GM12865 (cell line): ENCODE data around the gene SLC26A11.

ENCODE experiments used
- DNase-seq: peaks from one replicate; pipeline ENCODE4 v3.0.0; 2010; ENCODE audit warnings: low read depth
- H3K4me3 ChIP-seq: 2 replicates; pipeline ENCODE4 v1.5.1; 2011; ENCODE audit warnings: mild to moderate bottlenecking, low read depth, low read length, control low read depth
- TF ChIP-seq, protein P1 (sequence below): IDR thresholded peaks from 2 replicates; pipeline ENCODE4 v1.5.1; 2011; ENCODE audit warnings: low read length, control low read depth, low read depth, inconsistent platforms; ENCODE audit not compliant: insufficient read depth; ENCODE audit errors: missing control alignments

SLC26A11 gene

DNA sequence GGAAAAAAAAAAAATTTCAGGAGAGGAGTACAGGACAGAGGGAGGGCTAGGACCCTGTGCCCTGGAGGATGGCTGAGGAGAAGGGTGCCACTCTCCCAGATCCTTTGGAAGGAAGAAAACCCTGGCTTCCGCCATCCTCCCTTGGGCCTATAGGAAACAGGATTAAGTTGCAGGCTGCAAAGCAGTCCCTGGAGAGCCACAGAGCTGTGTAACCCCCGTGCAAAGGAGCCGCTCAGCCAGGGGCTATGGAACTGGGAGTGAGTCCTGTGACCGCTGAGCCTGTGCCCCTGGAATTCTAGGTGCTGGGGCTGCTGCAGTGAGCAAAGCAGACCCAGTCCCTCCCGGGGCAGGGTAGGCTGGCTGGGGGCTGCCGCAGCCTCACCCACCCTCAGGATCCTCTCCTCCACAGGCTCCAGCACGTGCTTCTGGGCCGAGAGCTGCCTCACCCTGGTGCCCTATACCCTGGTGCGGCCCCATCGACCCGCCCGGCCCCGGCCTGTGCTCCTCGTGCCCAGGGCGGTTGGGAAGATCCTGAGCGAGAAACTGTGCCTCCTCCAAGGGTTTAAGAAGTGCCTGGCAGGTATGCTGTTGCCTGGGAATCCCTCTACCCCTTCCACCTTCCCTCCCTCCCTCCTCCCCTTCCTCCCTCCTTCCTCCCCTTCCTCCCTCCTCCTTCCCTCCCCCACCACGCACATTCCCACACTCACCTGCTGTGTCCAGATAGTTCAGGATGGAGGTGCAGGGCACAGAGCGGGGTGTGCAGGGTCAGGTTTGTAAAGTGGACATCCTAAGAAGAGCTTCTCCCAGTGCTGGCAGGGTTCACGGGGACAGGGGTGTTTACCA is 15.4 kb upstream of the SLC26A11 start:
- no peak overlapping the region for H3K4me3 ChIP-seq
- TF ChIP-seq, protein P1, sequence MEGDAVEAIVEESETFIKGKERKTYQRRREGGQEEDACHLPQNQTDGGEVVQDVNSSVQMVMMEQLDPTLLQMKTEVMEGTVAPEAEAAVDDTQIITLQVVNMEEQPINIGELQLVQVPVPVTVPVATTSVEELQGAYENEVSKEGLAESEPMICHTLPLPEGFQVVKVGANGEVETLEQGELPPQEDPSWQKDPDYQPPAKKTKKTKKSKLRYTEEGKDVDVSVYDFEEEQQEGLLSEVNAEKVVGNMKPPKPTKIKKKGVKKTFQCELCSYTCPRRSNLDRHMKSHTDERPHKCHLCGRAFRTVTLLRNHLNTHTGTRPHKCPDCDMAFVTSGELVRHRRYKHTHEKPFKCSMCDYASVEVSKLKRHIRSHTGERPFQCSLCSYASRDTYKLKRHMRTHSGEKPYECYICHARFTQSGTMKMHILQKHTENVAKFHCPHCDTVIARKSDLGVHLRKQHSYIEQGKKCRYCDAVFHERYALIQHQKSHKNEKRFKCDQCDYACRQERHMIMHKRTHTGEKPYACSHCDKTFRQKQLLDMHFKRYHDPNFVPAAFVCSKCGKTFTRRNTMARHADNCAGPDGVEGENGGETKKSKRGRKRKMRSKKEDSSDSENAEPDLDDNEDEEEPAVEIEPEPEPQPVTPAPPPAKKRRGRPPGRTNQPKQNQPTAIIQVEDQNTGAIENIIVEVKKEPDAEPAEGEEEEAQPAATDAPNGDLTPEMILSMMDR: no peak
- DNase-seq: no peak

DNA sequence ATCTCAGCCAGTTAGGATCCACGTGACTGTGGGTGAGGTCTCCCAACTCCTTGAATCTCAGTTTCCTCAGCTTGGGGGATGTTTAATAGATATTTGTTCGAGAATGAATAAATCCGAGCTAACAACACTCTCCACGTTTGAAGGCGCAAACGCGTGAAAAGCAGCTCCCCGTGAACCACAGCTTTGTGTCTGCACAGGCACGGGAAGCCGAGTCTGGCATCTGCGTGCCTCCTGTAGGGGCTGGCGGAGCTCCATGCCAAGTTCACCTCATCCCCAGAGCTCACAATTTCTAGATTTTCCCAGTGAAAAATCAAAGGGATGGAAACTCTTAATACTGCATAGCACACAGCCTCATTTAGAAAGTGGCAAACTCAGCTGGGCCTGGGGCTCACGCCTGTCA is 14.4 kb upstream of the SLC26A11 start:
- no peak for DNase-seq
- TF ChIP-seq, protein P1: no peak
- no peak overlapping the region for H3K4me3 ChIP-seq

DNA sequence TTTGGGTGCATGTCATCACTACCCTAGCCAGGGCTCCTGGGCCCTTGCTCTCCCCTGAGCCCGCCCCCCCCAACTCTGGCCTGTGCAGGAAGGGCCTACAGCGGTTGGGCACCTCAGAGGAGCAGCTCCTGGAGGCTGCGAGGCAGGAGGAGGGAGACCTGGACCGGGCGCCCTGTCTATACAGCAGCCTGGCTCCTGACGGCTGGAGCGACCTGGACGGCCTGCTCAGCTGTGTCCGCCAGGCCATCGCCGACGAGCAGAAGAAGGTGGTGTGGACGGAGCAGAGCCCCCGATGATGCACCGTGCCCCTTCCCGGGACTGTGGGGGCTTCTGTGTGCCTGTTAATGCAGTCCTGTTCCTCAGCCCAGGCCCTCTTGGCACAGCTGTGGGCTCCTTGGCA is 12.2 kb upstream of the SLC26A11 start:
- no peak for DNase-seq
- TF ChIP-seq, protein P1: no peak
- H3K4me3 ChIP-seq: no peak overlapping the region

DNA sequence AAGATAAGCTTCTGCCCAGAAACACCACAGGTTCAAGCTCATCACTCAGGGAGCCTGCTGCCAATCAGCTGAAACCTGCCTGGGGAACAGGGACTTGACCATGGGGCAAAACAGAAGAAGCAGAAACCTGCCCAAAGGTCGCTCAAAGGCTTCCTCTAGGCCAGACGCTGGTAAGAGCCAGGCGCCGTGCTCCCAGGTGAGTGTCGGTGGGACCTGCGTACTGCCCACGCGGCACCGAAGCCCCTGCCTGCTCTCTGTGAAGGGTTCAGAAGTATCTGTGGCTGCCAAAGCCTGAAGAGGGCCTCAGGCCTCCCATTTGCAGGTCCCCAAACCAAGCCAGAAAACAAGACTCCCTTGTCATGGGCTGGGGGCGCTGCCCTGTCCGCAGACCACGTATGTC is 10.5 kb upstream of the SLC26A11 start:
- no peak overlapping the region for H3K4me3 ChIP-seq
- DNase-seq: no peak
- TF ChIP-seq, protein P1: no peak

DNA sequence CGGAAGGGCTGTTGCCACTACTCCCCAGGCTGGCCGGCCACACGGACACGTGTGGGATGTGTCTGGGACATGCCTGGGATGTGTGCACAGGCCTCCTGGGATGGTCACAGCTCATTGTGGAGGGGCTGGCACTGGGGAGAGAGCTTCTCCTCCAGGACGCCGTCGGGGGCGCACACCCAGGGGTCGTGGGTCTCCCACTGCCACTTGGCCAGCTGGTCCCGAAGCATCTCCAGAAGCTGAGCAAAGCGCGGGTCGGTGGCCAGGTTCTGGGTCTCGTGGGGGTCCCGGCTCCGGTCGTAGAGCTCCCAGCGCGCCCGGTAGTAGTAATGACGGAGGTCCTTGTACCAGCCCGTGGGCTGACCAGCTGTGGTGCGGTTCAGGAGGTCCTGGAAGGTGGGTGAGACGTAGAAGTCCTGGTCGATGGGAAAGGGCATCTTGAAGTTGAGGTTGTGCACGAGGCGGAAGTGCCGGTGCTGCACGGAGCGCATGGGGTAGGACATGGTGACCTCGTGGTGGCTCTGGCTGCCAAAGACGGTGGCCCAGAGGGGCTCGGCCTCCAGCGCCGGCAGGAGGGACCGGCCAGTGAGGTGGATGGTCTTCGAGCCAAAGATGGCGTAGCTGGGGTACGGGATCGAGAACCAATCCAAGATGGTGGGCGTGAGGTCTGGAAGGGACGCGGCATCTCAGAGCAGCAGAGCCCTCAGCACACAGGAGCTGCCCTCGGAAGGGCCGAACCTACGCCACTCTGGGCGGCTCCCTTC is 9.7 kb upstream of the SLC26A11 start:
- DNase-seq: no peak
- TF ChIP-seq, protein P1: no peak
- H3K4me3 ChIP-seq: no peak overlapping the region

DNA sequence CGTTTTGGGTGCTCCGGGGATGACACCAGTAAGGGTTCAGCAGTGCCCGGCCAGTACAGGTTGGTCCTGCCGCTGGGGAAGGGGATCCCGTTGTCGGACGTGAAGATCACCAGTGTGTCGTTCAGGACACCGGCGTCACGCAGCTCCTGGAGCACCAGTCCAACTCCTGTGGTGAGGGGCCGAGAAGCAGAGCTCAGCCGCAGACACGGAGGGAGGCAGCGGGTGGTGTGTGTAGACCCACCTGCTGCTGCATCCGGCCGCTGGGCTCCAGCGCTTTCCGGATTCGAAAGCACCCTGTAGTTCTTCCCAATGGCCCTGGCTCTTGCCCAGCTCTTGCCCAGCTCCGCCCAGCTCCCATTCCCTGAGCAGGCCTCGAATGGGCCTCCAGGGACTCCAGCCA is 8.1 kb upstream of the SLC26A11 start:
- H3K4me3 ChIP-seq: no peak overlapping the region
- no peak for DNase-seq
- TF ChIP-seq, protein P1: no peak
